HG02588 (cell line): ENCODE results near the gene GATA6.
"Not testable (repeated sequence)": the region's sequence is repeated elsewhere in the genome, so short reads cannot be mapped to it uniquely, and the experiment has no call there.

Experiments used
- ATAC-seq: cut with Tn5 transposase; IDR thresholded peaks from one replicate; pipeline ENCODE4 v1.9.1; 2021; ENCODE audit warnings: mild to moderate bottlenecking, moderate library complexity; ENCODE audit not compliant: unreplicated experiment

Gene GATA6

GRCh38 chr18:22203536-22204213, 34.3 kb downstream of the GATA6 start:
- ATAC-seq = no peak

GRCh38 chr18:22204214-22204536, 34.8 kb downstream of the GATA6 start:
- no peak for ATAC-seq

GRCh38 chr18:22204996-22205395, 35.6 kb downstream of the GATA6 start:
- no peak for ATAC-seq

GRCh38 chr18:22207021-22207758, 37.8 kb downstream of the GATA6 start:
- ATAC-seq = no peak

GRCh38 chr18:22210311-22210754, 40.9 kb downstream of the GATA6 start:
- no peak for ATAC-seq

- ATAC-seq = no peak
Observed at GRCh38 chr18:22211657-22212056, 42.3 kb downstream of the GATA6 start.

- ATAC-seq = no peak
Observed at GRCh38 chr18:22213333-22213973, 44.1 kb downstream of the GATA6 start.

GRCh38 chr18:22214731-22215528, 45.5 kb downstream of the GATA6 start:
- no peak for ATAC-seq

- ATAC-seq = no peak
Observed at GRCh38 chr18:22218835-22219234, 49.4 kb downstream of the GATA6 start.

GRCh38 chr18:22219568-22220355, 50.4 kb downstream of the GATA6 start:
- no peak for ATAC-seq

GRCh38 chr18:22220585-22220984, 51.2 kb downstream of the GATA6 start:
- not testable (repeated sequence) for ATAC-seq

GRCh38 chr18:22221350-22221749, 52.0 kb downstream of the GATA6 start:
- ATAC-seq = no peak

- ATAC-seq = no peak
Observed at GRCh38 chr18:22223254-22223964, 54.0 kb downstream of the GATA6 start.

- ATAC-seq = no peak
Observed at GRCh38 chr18:22223965-22224322, 54.6 kb downstream of the GATA6 start.

- no peak for ATAC-seq
Observed at GRCh38 chr18:22224339-22224738, 55.0 kb downstream of the GATA6 start.

GRCh38 chr18:22226801-22227200, 57.4 kb downstream of the GATA6 start:
- no peak for ATAC-seq

GRCh38 chr18:22228976-22229375, 59.6 kb downstream of the GATA6 start:
- ATAC-seq = no peak

GRCh38 chr18:22229456-22230124, 60.2 kb downstream of the GATA6 start:
- ATAC-seq = no peak

- ATAC-seq = no peak
Observed at GRCh38 chr18:22230471-22230945, 61.1 kb downstream of the GATA6 start.
